Measurements from ENCODE around the gene RTL10. TPM values are rescaled to one million over a fixed set of nuclear protein-coding genes. Genes with fewer than 3 reads are reported as not detected.
"Not testable (repeated sequence)": the region's sequence is repeated elsewhere in the genome, so short reads cannot be mapped to it uniquely, and the experiment has no call there.

The RTL10 gene
- total RNA-seq, 1 donor from 2014 or later = 21.4 TPM

GRCh38 chr22:19837915-19838314, 16.8 kb downstream of the RTL10 start:
- intact Hi-C loops (cut with DNase I) = no loop called here
- no peak for DNase-seq (ENCODE audit: extremely low spot score in 2 of 2)
- Histone ChIP-seq H3K4me3 (no peak overlapping the region), H3K9me3 (no peaks in the 10 kb centered on the region), H3K36me3 (no peaks in the 10 kb centered on the region), H3K27me3 (no peaks in the 10 kb centered on the region), H3K27ac (no peak overlapping the region), H3K4me1 (peaks cover 10% of the 10 kb centered on the region)
- TF ChIP-seq, protein P1, sequence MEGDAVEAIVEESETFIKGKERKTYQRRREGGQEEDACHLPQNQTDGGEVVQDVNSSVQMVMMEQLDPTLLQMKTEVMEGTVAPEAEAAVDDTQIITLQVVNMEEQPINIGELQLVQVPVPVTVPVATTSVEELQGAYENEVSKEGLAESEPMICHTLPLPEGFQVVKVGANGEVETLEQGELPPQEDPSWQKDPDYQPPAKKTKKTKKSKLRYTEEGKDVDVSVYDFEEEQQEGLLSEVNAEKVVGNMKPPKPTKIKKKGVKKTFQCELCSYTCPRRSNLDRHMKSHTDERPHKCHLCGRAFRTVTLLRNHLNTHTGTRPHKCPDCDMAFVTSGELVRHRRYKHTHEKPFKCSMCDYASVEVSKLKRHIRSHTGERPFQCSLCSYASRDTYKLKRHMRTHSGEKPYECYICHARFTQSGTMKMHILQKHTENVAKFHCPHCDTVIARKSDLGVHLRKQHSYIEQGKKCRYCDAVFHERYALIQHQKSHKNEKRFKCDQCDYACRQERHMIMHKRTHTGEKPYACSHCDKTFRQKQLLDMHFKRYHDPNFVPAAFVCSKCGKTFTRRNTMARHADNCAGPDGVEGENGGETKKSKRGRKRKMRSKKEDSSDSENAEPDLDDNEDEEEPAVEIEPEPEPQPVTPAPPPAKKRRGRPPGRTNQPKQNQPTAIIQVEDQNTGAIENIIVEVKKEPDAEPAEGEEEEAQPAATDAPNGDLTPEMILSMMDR (IDR thresholded peaks at IDR 0.05) = no peak
- TF ChIP-seq POLR2AphosphoS5 (IDR thresholded peaks at IDR 0.05; ENCODE audit: insufficient read depth in 1 of 2, low read depth in 1 of 2) = no peak
- no peak for TF ChIP-seq POLR2A (IDR thresholded peaks at IDR 0.05)

DNA sequence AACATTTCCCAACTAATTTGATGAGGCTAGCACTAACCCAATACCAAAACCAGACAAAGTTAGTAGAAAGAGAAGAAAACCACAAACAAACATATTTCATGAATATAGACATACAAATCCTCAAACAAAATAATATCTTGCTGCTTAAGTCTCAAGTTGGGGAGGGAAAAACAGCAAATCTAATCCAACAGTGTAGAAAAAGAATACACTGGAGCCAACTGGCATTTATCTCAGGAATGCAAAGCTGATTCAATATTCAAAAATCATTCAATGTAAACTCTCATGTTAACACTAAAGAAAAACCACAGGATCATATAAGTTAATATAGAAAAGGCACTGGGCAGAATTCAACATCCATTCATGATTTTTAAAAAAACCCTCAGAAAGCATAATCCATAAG, 18.2 kb downstream of the RTL10 start:
- Histone ChIP-seq H3K36me3 (no peaks in the 10 kb centered on the region), H3K4me3 (no peak overlapping the region), H3K27me3 (no peaks in the 10 kb centered on the region), H3K4me1 (no peaks in the 10 kb centered on the region), H3K27ac (no peak overlapping the region), H3K9me3 (no peaks in the 10 kb centered on the region)
- TF ChIP-seq POLR2AphosphoS5 (IDR thresholded peaks at IDR 0.05; ENCODE audit: insufficient read depth in 1 of 2, low read depth in 1 of 2) = no peak
- TF ChIP-seq, protein P1 (IDR thresholded peaks at IDR 0.05) = no peak
- TF ChIP-seq POLR2A (IDR thresholded peaks at IDR 0.05) = no peak
- no peak for DNase-seq (ENCODE audit: extremely low spot score in 2 of 2)
- intact Hi-C loops (cut with DNase I) = no loop called here

- no peaks in the 10 kb centered on the region for H3K27me3 ChIP-seq
- H3K4me1 ChIP-seq = no peaks in the 10 kb centered on the region
- no peaks in the 10 kb centered on the region for H3K9me3 ChIP-seq
- no peak overlapping the region for H3K4me3 ChIP-seq
- H3K27ac ChIP-seq = no peak overlapping the region
- intact Hi-C loops (cut with DNase I) = no loop called here
- TF ChIP-seq POLR2A (IDR thresholded peaks at IDR 0.05) (no peak), POLR2AphosphoS5 (IDR thresholded peaks at IDR 0.05; ENCODE audit: insufficient read depth in 1 of 2, low read depth in 1 of 2) (no peak)
- TF ChIP-seq, protein P1 (IDR thresholded peaks at IDR 0.05) = no peak
- no peaks in the 10 kb centered on the region for H3K36me3 ChIP-seq
- DNase-seq (ENCODE audit: extremely low spot score in 2 of 2) = no peak
Observed at GRCh38 chr22:19834599-19834998, 20.1 kb downstream of the RTL10 start.

DNA sequence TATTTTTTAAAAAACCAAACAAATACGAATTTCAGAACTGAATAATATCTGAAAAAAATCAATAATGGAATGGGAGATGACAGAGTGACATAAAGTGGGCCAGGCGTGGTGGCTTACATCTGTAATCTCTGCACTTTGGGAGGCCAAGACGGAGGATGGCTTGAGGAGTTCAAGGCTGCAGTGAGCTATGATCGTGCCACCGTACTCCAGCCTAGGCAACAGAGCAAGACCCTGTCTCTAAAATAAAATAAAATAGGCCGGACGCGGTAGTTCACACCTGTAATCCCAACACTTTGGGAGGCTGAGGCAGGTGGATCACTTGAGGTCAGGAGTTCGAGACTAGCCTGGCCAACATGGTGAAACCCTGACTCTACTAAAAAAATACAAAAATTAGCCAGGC, 21.3 kb downstream of the RTL10 start:
- H3K4me1 ChIP-seq; H3K36me3 ChIP-seq; DNase-seq (ENCODE audit: extremely low spot score in 2 of 2); H3K4me3 ChIP-seq; H3K27me3 ChIP-seq; H3K27ac ChIP-seq; intact Hi-C loops (cut with DNase I); H3K9me3 ChIP-seq: not testable (repeated sequence)

DNA sequence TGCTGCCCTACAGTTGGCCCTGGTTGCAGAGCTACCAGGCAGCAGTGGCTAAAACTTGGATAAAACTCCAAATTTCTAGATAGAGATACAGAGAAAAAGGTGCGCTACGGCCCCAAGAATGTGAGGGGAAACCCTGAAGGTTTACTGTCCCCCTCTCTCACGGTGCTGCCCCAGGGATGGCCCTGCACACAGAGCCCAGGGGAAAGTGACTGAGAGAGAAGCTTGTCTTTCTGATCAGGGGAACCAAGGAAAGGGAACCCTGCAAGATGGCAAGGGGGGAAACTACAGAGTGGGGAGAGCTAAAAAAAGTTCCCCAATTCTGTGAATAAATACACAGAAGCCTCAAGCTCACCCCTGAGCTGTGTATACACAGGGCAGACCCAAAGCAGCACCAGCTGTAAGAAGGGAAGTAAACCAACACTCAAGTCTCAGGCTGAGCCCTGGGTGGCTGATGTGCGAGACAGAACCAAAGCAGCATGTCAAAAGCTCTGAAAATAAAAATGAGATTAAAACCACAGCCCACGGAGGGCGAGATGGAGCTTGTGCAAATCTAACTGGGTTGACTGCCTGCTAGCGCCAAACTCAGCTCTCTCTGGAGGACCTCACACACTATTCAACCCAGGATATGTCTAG, 22.1 kb downstream of the RTL10 start:
- intact Hi-C loops (cut with DNase I) = no loop called here
- Histone ChIP-seq H3K36me3 (no peaks in the 10 kb centered on the region), H3K27ac (no peak overlapping the region), H3K4me1 (no peaks in the 10 kb centered on the region), H3K4me3 (no peak overlapping the region), H3K27me3 (no peaks in the 10 kb centered on the region), H3K9me3 (no peaks in the 10 kb centered on the region)
- TF ChIP-seq POLR2A (IDR thresholded peaks at IDR 0.05) = no peak
- TF ChIP-seq POLR2AphosphoS5 (IDR thresholded peaks at IDR 0.05; ENCODE audit: insufficient read depth in 1 of 2, low read depth in 1 of 2) = no peak
- TF ChIP-seq, protein P1 (IDR thresholded peaks at IDR 0.05) = no peak
- DNase-seq (ENCODE audit: extremely low spot score in 2 of 2) = peak in 1 of 2 donors; percentile 49

DNA sequence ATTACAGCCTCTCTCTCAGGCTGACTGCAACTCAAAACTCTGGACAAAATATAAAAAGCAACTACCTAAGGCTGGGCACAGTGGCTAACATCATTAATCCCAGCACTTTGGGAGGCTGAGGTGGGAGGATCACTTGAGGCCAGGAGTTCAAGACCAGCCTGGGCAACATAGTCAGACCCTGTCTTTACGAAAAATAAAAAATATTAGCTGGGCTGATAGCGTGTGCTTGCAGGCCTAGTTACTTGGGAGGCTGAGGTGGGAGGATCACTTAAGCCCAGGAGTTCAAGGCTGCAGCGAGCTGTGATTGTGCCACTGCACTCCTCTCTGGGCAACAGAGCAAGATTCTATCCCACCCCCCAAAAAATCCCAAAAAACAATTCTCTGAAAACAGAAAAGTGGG, 22.7 kb downstream of the RTL10 start:
- H3K27me3 ChIP-seq; DNase-seq (ENCODE audit: extremely low spot score in 2 of 2); H3K4me3 ChIP-seq; H3K4me1 ChIP-seq; H3K27ac ChIP-seq; H3K36me3 ChIP-seq; H3K9me3 ChIP-seq; intact Hi-C loops (cut with DNase I): not testable (repeated sequence)
